Muscle of arm (tissue), 14 donors: Measurements from ENCODE around the gene UBE2E2. TPM values are rescaled to one million over a fixed set of nuclear protein-coding genes. Genes with fewer than 3 reads are reported as not detected.
"Not testable (repeated sequence)": the region's sequence is repeated elsewhere in the genome, so short reads cannot be mapped to it uniquely, and the experiment has no call there.

Experiments used
- DNase-seq: peaks from one replicate; pipeline ENCODE4 v3.0.0-alpha.2; 2013
- long read RNA-seq, 11 donors: transcript quantifications; one replicate each; lab custom pipeline, GENCODE V29; 2026
- polyA plus RNA-seq, 12 donors: library from polyadenylated mRNA; unstranded; fragments of 120-200 nt; gene quantifications; one replicate each; pipeline ENCODE4 v1.2.1, GENCODE V29; 2013; ENCODE audit not compliant: insufficient read length in 12 of 12

UBE2E2 gene
- 10 to 100 TPM in 11 of 12 donors, not detected in 1; 30.0 to 55.5 (median 42.2) TPM for polyA plus RNA-seq
- long read RNA-seq, donor 1, partial matches to known transcripts = 34 of 34 reads
- long read RNA-seq, donor 1, other reads (novel, unspliced or antisense) = 0 of 34 reads
- long read RNA-seq, donor 2, partial matches to known transcripts = 50 of 52 reads
- long read RNA-seq, donor 2, other reads (novel, unspliced or antisense) = 0 of 52 reads
- long read RNA-seq, donor 3, partial matches to known transcripts = 5 of 5 reads
- long read RNA-seq, donor 3, other reads (novel, unspliced or antisense) = 0 of 5 reads
- long read RNA-seq, donor 4, partial matches to known transcripts = 7 of 7 reads
- long read RNA-seq, donor 4, other reads (novel, unspliced or antisense) = 0 of 7 reads
- long read RNA-seq, donor 5, partial matches to known transcripts = 36 of 36 reads
- long read RNA-seq, donor 5, other reads (novel, unspliced or antisense) = 0 of 36 reads
- long read RNA-seq, donor 6, partial matches to known transcripts = 29 of 29 reads
- long read RNA-seq, donor 6, other reads (novel, unspliced or antisense) = 0 of 29 reads
- long read RNA-seq, donor 7, partial matches to known transcripts = 9 of 9 reads
- long read RNA-seq, donor 7, other reads (novel, unspliced or antisense) = 0 of 9 reads
- long read RNA-seq, donor 8, partial matches to known transcripts = 25 of 26 reads
- long read RNA-seq, donor 8, other reads (novel, unspliced or antisense) = 0 of 26 reads
- long read RNA-seq, donor 9, partial matches to known transcripts = 9 of 10 reads
- long read RNA-seq, donor 9, other reads (novel, unspliced or antisense) = 0 of 10 reads
- long read RNA-seq, donor 10, partial matches to known transcripts = 22 of 22 reads
- long read RNA-seq, donor 10, other reads (novel, unspliced or antisense) = 0 of 22 reads
- long read RNA-seq, donor 11, partial matches to known transcripts = 48 of 48 reads
- long read RNA-seq, donor 11, other reads (novel, unspliced or antisense) = 0 of 48 reads

GRCh38 chr3:23202921-23203707 lies at the start of gene UBE2E2:
TSS of gene UBE2E2 (plus strand) at chr3:23203327.
- DNase-seq = peak; percentile 63

- DNase-seq = no peak
These were observed 49.7 kb upstream of the UBE2E2 start for GRCh38 chr3:23153436-23153835.

- DNase-seq = no peak
These were observed 45.8 kb upstream of the UBE2E2 start for GRCh38 chr3:23157331-23157730.

GRCh38 chr3:23159929-23160328 lies 43.2 kb upstream of the UBE2E2 start:
- DNase-seq = peak; percentile 52

GRCh38 chr3:23161308-23161707 lies 41.8 kb upstream of the UBE2E2 start:
- DNase-seq = no peak

- DNase-seq = no peak
These were observed 41.1 kb upstream of the UBE2E2 start for GRCh38 chr3:23161896-23162570.

GRCh38 chr3:23162934-23163333 lies 40.2 kb upstream of the UBE2E2 start:
- DNase-seq = no peak

- DNase-seq = no peak
These were observed 38.4 kb upstream of the UBE2E2 start for GRCh38 chr3:23164746-23165145.

GRCh38 chr3:23165571-23165970 lies 37.6 kb upstream of the UBE2E2 start:
- no peak for DNase-seq

- no peak for DNase-seq
These were observed 36.9 kb upstream of the UBE2E2 start for GRCh38 chr3:23166276-23166675.

GRCh38 chr3:23166845-23167244 lies 36.3 kb upstream of the UBE2E2 start:
- DNase-seq = no peak

GRCh38 chr3:23169551-23169950 lies 33.6 kb upstream of the UBE2E2 start:
- DNase-seq = no peak

GRCh38 chr3:23170291-23170690 lies 32.8 kb upstream of the UBE2E2 start:
- no peak for DNase-seq

GRCh38 chr3:23172059-23172458 lies 31.1 kb upstream of the UBE2E2 start:
- no peak for DNase-seq

- DNase-seq = peak; percentile 21
These were observed 28.6 kb upstream of the UBE2E2 start for GRCh38 chr3:23174426-23175039.

GRCh38 chr3:23175341-23176083 lies 27.6 kb upstream of the UBE2E2 start:
- no peak for DNase-seq

- not testable (repeated sequence) for DNase-seq
These were observed 26.3 kb upstream of the UBE2E2 start for GRCh38 chr3:23176839-23177238.

GRCh38 chr3:23182996-23183513 lies 20.1 kb upstream of the UBE2E2 start:
- no peak for DNase-seq

GRCh38 chr3:23183731-23184130 lies 19.4 kb upstream of the UBE2E2 start:
- no peak for DNase-seq

GRCh38 chr3:23185861-23186260 lies 17.3 kb upstream of the UBE2E2 start:
- no peak for DNase-seq
